ENCODE measurements around the gene ATP5MC2. TPM values are rescaled to one million over a fixed set of nuclear protein-coding genes. Genes with fewer than 3 reads are reported as not detected.

ATP5MC2 gene
- total RNA-seq, 3 donors from 2014 or later (not counting 1 experiment from before 2014, with no cell fraction given) = 180 to 195 (median 184) TPM

GRCh38 chr12:53624458-53624857, 51.4 kb downstream of the ATP5MC2 start:
- intact Hi-C loops (cut with micrococcal nuclease) = no loop called here
- H3K27ac ChIP-seq (ENCODE audit: low read length) = no peak overlapping the region

DNA sequence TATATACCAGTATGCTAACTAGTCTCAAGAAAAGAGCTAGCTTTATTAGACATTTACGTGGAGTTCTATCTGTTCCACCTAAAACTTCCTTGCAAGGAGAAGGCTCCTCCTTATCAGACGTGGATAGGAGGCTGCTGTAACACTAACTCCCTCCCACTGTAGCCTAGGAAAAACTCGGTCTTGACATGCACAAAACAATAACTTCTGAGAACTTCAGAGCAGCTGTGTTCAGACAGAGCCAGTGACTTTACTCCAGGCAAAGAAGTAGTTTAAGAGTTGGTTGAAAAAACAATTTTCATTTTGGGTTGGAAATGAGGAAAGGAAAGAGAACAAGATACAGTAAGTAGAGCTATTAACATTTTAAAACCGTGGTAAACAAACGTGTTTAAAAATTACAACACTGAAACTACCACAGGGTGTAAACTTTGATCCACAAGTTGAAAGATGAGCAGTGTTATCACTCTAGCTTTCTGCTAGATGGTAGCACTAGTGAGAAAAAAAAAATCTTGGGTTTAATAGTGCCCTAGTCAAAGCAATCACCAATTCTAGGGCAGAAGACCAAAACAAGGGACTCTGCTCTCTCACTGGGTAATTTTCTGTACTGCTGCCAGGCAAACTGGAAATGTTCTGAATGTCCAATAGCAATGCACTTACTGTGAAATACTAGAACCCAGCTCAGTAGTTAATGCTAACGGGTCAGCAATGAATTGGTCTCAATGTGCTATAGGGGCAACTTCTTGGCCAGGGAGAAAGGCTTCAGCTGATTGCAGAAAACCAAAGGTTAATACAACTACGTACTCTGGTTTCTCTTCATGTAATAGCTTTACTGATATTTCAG, 52.1 kb downstream of the ATP5MC2 start:
- Histone ChIP-seq H3K27ac (ENCODE audit: low read length) (no peak overlapping the region), H3K9me3 (ENCODE audit: control insufficient read depth, insufficient read depth, low read length) (no peaks in the 10 kb centered on the region), H3K4me3 (ENCODE audit: low read length) (no peak overlapping the region), H3K4me1 (ENCODE audit: control insufficient read depth, insufficient read depth, low read length) (peaks cover 19% of the 10 kb centered on the region), H3K36me3 (ENCODE audit: control insufficient read depth, insufficient read depth, low read length) (no peaks in the 10 kb centered on the region), H3K27me3 (ENCODE audit: control insufficient read depth, insufficient read depth, low read length) (no peaks in the 10 kb centered on the region)
- Mint-ChIP-seq H3K27ac (peak overlapping the region; percentile 64 to 95), H3K4me1 (peaks cover 41 to 43% of the 10 kb centered on the region in 2 donors), H3K9me3 (no peaks in the 10 kb centered on the region), H3K36me3 (no peaks in the 10 kb centered on the region), H3K4me3 (peak overlapping the region; percentile 100), H3K27me3 (ENCODE audit: low read depth in 2 of 2) (no peaks in the 10 kb centered on the region)
- TF ChIP-seq, protein P1, sequence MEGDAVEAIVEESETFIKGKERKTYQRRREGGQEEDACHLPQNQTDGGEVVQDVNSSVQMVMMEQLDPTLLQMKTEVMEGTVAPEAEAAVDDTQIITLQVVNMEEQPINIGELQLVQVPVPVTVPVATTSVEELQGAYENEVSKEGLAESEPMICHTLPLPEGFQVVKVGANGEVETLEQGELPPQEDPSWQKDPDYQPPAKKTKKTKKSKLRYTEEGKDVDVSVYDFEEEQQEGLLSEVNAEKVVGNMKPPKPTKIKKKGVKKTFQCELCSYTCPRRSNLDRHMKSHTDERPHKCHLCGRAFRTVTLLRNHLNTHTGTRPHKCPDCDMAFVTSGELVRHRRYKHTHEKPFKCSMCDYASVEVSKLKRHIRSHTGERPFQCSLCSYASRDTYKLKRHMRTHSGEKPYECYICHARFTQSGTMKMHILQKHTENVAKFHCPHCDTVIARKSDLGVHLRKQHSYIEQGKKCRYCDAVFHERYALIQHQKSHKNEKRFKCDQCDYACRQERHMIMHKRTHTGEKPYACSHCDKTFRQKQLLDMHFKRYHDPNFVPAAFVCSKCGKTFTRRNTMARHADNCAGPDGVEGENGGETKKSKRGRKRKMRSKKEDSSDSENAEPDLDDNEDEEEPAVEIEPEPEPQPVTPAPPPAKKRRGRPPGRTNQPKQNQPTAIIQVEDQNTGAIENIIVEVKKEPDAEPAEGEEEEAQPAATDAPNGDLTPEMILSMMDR (IDR thresholded peaks at IDR 0.05) = no peak
- intact Hi-C loops (cut with micrococcal nuclease) = no loop called here
- DNase-seq (no peak), ATAC-seq (no peak)
- 60% methylated on average over 4 of the region's 7 CpGs for WGBS (ENCODE audit: insufficient coverage)

More at GRCh38 chr12:53624458-53624857, 51.4 kb downstream of the ATP5MC2 start:
- no peaks in the 10 kb centered on the region for H3K9me3 ChIP-seq (ENCODE audit: control insufficient read depth, insufficient read depth, low read length)
- H3K9me3 Mint-ChIP-seq = no peaks in the 10 kb centered on the region
- TF ChIP-seq, protein P1 (IDR thresholded peaks at IDR 0.05) = no peak
- H3K4me1 Mint-ChIP-seq = peaks cover 40 to 43% of the 10 kb centered on the region in 2 donors
- H3K36me3 Mint-ChIP-seq = no peaks in the 10 kb centered on the region
- H3K27me3 Mint-ChIP-seq (ENCODE audit: low read depth in 2 of 2) = no peaks in the 10 kb centered on the region
- peak overlapping the region; percentile 94 to 95 for H3K27ac Mint-ChIP-seq
- H3K4me1 ChIP-seq (ENCODE audit: control insufficient read depth, insufficient read depth, low read length) = peaks cover 12% of the 10 kb centered on the region
- ATAC-seq (no peak), DNase-seq (no peak)
- no peaks in the 10 kb centered on the region for H3K27me3 ChIP-seq (ENCODE audit: control insufficient read depth, insufficient read depth, low read length)
- WGBS (ENCODE audit: insufficient coverage) = 84% methylated on average over 3 of the region's 3 CpGs
- peak overlapping the region; percentile 100 for H3K4me3 Mint-ChIP-seq
- no peaks in the 10 kb centered on the region for H3K36me3 ChIP-seq (ENCODE audit: control insufficient read depth, insufficient read depth, low read length)
- no peak overlapping the region for H3K4me3 ChIP-seq (ENCODE audit: low read length)

DNA sequence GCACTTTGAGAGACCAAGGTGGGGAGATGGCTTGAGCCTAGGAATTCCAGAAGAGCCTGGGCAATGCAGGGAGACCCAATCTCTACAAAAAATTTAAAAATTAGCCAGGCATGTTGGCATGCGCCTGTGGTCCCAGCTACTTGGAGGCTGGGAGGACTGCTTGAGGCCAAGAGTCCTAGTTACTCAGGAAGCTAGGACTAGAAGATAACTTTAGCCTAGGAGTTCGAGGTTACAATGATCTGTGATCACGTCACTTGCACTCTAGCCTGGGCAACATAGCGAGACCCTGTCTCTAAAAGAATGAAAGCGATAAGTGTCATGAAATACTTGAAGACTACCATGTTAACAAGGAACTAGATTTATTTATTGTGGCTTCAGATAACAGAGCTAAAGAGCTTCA, 53.2 kb downstream of the ATP5MC2 start:
- Histone ChIP-seq H3K27me3 (ENCODE audit: control insufficient read depth, insufficient read depth, low read length) (no peaks in the 10 kb centered on the region), H3K27ac (ENCODE audit: low read length) (no peak overlapping the region), H3K4me3 (ENCODE audit: low read length) (no peak overlapping the region), H3K9me3 (ENCODE audit: control insufficient read depth, insufficient read depth, low read length) (no peaks in the 10 kb centered on the region), H3K36me3 (ENCODE audit: control insufficient read depth, insufficient read depth, low read length) (no peaks in the 10 kb centered on the region), H3K4me1 (ENCODE audit: control insufficient read depth, insufficient read depth, low read length) (peaks cover 22% of the 10 kb centered on the region)
- ATAC-seq = no peak
- no peaks in the 10 kb centered on the region for H3K27me3 Mint-ChIP-seq (ENCODE audit: low read depth in 2 of 2)
- DNase-seq = no peak
- H3K36me3 Mint-ChIP-seq = no peaks in the 10 kb centered on the region
- peak overlapping the region in 1 of 2 donors; percentile 95 for H3K27ac Mint-ChIP-seq
- 90% methylated on average over 5 of the region's 5 CpGs for WGBS (ENCODE audit: insufficient coverage)
- no peaks in the 10 kb centered on the region for H3K9me3 Mint-ChIP-seq
- intact Hi-C loops (cut with micrococcal nuclease) = no loop called here
- TF ChIP-seq, protein P1 (IDR thresholded peaks at IDR 0.05) = no peak
- H3K4me3 Mint-ChIP-seq = no peak overlapping the region
- H3K4me1 Mint-ChIP-seq = peaks cover 51 to 53% of the 10 kb centered on the region in 2 donors

Data from natural killer cell (primary cell).